Measurements from ENCODE around the gene CSNK1E.

CSNK1E gene

DNA sequence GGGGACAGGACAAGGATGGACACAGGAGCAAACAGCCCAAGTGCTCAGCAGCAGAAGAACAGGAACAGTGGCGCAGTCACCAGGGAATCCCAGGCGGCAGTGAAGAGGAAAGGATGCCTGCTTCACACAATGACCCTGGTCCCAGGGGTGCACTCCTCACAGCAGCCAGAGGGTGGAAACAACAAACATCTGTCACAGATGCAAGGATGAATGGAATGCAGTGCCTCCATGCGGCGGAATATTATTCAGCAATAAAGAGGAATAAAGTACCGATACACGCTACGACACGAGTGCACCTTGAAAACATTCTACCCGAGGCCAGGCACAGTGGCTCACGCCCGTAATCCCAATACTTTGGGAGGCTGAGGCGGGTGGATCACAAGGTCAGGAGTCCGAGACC lies 12.7 kb downstream of the CSNK1E start:
- no peak for TF ChIP-seq EZH2phosphoT487 (IDR thresholded peaks at IDR 0.05; ENCODE audit: low read depth)
- TF ChIP-seq, protein P1, sequence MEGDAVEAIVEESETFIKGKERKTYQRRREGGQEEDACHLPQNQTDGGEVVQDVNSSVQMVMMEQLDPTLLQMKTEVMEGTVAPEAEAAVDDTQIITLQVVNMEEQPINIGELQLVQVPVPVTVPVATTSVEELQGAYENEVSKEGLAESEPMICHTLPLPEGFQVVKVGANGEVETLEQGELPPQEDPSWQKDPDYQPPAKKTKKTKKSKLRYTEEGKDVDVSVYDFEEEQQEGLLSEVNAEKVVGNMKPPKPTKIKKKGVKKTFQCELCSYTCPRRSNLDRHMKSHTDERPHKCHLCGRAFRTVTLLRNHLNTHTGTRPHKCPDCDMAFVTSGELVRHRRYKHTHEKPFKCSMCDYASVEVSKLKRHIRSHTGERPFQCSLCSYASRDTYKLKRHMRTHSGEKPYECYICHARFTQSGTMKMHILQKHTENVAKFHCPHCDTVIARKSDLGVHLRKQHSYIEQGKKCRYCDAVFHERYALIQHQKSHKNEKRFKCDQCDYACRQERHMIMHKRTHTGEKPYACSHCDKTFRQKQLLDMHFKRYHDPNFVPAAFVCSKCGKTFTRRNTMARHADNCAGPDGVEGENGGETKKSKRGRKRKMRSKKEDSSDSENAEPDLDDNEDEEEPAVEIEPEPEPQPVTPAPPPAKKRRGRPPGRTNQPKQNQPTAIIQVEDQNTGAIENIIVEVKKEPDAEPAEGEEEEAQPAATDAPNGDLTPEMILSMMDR (IDR thresholded peaks at IDR 0.05; ENCODE audit: low read depth, low read length): peak; percentile 30
- H3K79me2 ChIP-seq (ENCODE audit: low read length): peaks cover 81% of the 10 kb centered on the region
- H4K20me1 ChIP-seq (ENCODE audit: insufficient read depth, low read length): peaks cover 37% of the 10 kb centered on the region
- peak overlapping the region; percentile 61; the same call in 1 of the 2 replicates for H3K9ac ChIP-seq (ENCODE audit: low read length)
- H3K27ac ChIP-seq (ENCODE audit: low read length): peak overlapping the region; percentile 94
- H3K36me3 ChIP-seq (replicated peaks; ENCODE audit: low read depth, low read length): peaks cover 56% of the 10 kb centered on the region
- H3K4me1 ChIP-seq (ENCODE audit: low read length): peaks cover 68% of the 10 kb centered on the region
- H2AFZ ChIP-seq (ENCODE audit: low read depth, low read length): no peak overlapping the region
- H3K4me2 ChIP-seq (ENCODE audit: low read length): peak overlapping the region; percentile 68
- no peaks in the 10 kb centered on the region for H3K9me3 ChIP-seq (ENCODE audit: insufficient read depth, low read length)
- peak overlapping the region; percentile 56 for H3K4me3 ChIP-seq (ENCODE audit: low read length)
- H3K27me3 ChIP-seq (ENCODE audit: low read depth, low read length): no peaks in the 10 kb centered on the region

DNA sequence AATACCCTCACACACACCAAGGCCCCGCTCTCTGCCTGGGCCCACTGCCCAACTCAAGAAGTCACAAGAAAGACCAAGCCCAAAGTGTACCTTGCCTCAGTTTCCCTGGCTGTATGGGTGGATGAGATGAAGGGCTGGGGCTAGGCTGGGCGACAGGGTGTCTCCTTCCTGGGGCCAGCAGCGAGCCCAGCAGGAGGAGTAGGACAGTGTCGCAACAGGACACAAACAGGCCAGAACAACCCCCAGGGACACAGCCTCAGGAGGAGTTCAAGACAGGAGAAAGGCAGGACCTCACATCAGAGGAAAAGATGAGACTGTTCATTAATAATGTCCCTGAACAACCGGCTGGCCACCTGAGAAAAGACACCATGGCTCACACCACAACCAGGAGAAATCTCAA lies 13.3 kb downstream of the CSNK1E start:
- H2AFZ ChIP-seq (ENCODE audit: low read depth, low read length): no peak overlapping the region
- peak overlapping the region; percentile 56 for H3K4me3 ChIP-seq (ENCODE audit: low read length)
- no peaks in the 10 kb centered on the region for H3K9me3 ChIP-seq (ENCODE audit: insufficient read depth, low read length)
- H3K79me2 ChIP-seq (ENCODE audit: low read length): peaks cover 80% of the 10 kb centered on the region
- peak overlapping the region; percentile 61; the same call in 1 of the 2 replicates for H3K9ac ChIP-seq (ENCODE audit: low read length)
- H3K27me3 ChIP-seq (ENCODE audit: low read depth, low read length): no peaks in the 10 kb centered on the region
- peaks cover 68% of the 10 kb centered on the region for H3K4me1 ChIP-seq (ENCODE audit: low read length)
- no peak for TF ChIP-seq EZH2phosphoT487 (IDR thresholded peaks at IDR 0.05; ENCODE audit: low read depth)
- TF ChIP-seq, protein P1 (IDR thresholded peaks at IDR 0.05; ENCODE audit: low read depth, low read length): no peak
- H4K20me1 ChIP-seq (ENCODE audit: insufficient read depth, low read length): peaks cover 37% of the 10 kb centered on the region
- peaks cover 58% of the 10 kb centered on the region for H3K36me3 ChIP-seq (replicated peaks; ENCODE audit: low read depth, low read length)
- H3K4me2 ChIP-seq (ENCODE audit: low read length): peak overlapping the region; percentile 68
- peak overlapping the region; percentile 94 for H3K27ac ChIP-seq (ENCODE audit: low read length)

DNA sequence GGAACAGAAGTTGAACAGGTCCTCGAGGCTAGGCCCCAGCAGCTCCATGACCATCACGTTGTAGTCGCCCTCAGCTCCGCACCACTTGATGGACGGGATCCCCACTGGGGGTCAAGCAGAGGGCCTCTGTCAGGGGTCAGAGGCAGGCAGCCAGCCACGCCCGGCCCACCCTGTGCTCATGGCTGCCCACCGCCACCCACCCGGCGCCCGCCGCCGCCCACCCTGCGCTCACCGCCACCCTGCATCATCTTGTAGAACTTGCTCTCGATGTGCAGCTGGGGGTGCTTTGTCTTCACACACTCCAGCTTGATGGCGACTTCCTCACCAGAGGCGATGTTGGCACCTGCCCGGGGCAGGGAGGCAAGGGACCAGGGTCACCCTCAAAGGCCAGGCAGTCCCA lies 14.3 kb downstream of the CSNK1E start:
- Histone ChIP-seq H3K27ac (ENCODE audit: low read length) (no peak overlapping the region), H4K20me1 (ENCODE audit: insufficient read depth, low read length) (peaks cover 27% of the 10 kb centered on the region), H3K9ac (ENCODE audit: low read length) (no peak overlapping the region), H3K27me3 (ENCODE audit: low read depth, low read length) (no peaks in the 10 kb centered on the region), H3K79me2 (ENCODE audit: low read length) (peaks cover 71% of the 10 kb centered on the region), H3K36me3 (replicated peaks; ENCODE audit: low read depth, low read length) (peaks cover 50% of the 10 kb centered on the region), H3K4me1 (ENCODE audit: low read length) (peaks cover 68% of the 10 kb centered on the region), H3K4me2 (ENCODE audit: low read length) (no peak overlapping the region), H3K9me3 (ENCODE audit: insufficient read depth, low read length) (no peaks in the 10 kb centered on the region), H2AFZ (ENCODE audit: low read depth, low read length) (no peak overlapping the region), H3K4me3 (ENCODE audit: low read length) (no peak overlapping the region)
- TF ChIP-seq, protein P1 (IDR thresholded peaks at IDR 0.05; ENCODE audit: low read depth, low read length): no peak
- TF ChIP-seq EZH2phosphoT487 (IDR thresholded peaks at IDR 0.05; ENCODE audit: low read depth): no peak

DNA sequence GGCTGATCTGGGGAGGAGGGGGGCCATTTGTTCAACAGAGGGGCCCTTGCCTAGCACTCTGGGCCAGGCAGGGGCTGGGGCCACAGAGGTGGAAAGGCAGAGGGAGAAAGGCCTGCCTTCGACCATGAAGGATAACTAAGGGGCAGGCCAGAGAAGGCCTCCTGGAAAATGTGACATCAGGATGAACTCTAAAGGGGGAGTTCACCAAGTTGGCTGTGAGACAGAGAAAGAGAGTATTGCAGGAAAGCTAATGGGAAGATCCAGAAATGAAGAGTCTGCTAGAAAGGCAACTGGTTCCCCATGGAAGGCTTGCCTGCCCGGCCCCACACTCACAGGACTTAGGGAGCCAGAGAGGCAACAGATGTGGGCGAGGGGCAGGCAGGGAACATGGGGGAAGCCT lies 16.3 kb downstream of the CSNK1E start:
- Histone ChIP-seq H3K36me3 (replicated peaks; ENCODE audit: low read depth, low read length) (peaks cover 67% of the 10 kb centered on the region), H3K79me2 (ENCODE audit: low read length) (peaks cover 76% of the 10 kb centered on the region), H2AFZ (ENCODE audit: low read depth, low read length) (no peak overlapping the region), H3K4me2 (ENCODE audit: low read length) (no peak overlapping the region), H3K27ac (ENCODE audit: low read length) (no peak overlapping the region), H3K9me3 (ENCODE audit: insufficient read depth, low read length) (no peaks in the 10 kb centered on the region), H3K4me1 (ENCODE audit: low read length) (peaks cover 51% of the 10 kb centered on the region), H3K4me3 (ENCODE audit: low read length) (no peak overlapping the region), H3K27me3 (ENCODE audit: low read depth, low read length) (no peaks in the 10 kb centered on the region), H3K9ac (ENCODE audit: low read length) (no peak overlapping the region), H4K20me1 (ENCODE audit: insufficient read depth, low read length) (peaks cover 30% of the 10 kb centered on the region)
- no peak for TF ChIP-seq EZH2phosphoT487 (IDR thresholded peaks at IDR 0.05; ENCODE audit: low read depth)
- TF ChIP-seq, protein P1 (IDR thresholded peaks at IDR 0.05; ENCODE audit: low read depth, low read length): no peak
